OCI-LY7 (cell line): ENCODE results near the gene ARF3. TPM values are rescaled to one million over a fixed set of nuclear protein-coding genes. Genes with fewer than 3 reads are reported as not detected.

Experiments used
- BruUV-seq: library from RNA; stranded (reverse); fragments of 400-500 nt; replicated peaks from 2 replicates; lab custom pipeline; 2021; lab: Mats Ljungman, UMichigan
- CTCF ChIA-PET: fragments of 300-600 bp; sonication (Branson Sonifier 250); formaldehyde crosslinking; loops from one replicate; lab custom pipeline; 2022; ENCODE audit warnings: antibody characterized with exemption; ENCODE audit not compliant: unreplicated experiment; lab: Charles Lee
- POLR2A ChIA-PET: fragments of 300-600 bp; sonication (Branson Sonifier 250); formaldehyde crosslinking; loops from one replicate; lab custom pipeline; 2022; ENCODE audit warnings: antibody characterized with exemption; lab: Charles Lee
- DNase-seq: peaks from one replicate; pipeline ENCODE4 v3.0.0-alpha.2; 2015; ENCODE audit warnings: low spot score
- H2AFZ ChIP-seq: fragments of 200-600 bp; sonication (generic), shearing (Covaris generic); 2 replicates; pipeline ENCODE4 v1.6.1; 2014; ENCODE audit warnings: mild to moderate bottlenecking, antibody characterized with exemption, low read length, moderate library complexity
- H3K27ac ChIP-seq: fragments of 200-600 bp; sonication (generic); 2 replicates; pipeline ENCODE4 v1.5.1; 2014; ENCODE audit warnings: mixed run types, low read depth, mild to moderate bottlenecking, moderate library complexity, low read length, inconsistent platforms; ENCODE audit not compliant: poor library complexity, severe bottlenecking
- H3K36me3 ChIP-seq: fragments of 200-600 bp; sonication (generic); 2 replicates; pipeline ENCODE4 v1.6.1; 2014; ENCODE audit warnings: mild to moderate bottlenecking, antibody characterized with exemption, low read length, moderate library complexity, mixed read lengths; ENCODE audit not compliant: insufficient read depth
- H3K4me1 ChIP-seq: fragments of 200-600 bp; sonication (generic); 2 replicates; pipeline ENCODE4 v1.5.1; 2014; ENCODE audit warnings: mild to moderate bottlenecking, low read length; ENCODE audit not compliant: insufficient read depth, poor library complexity, severe bottlenecking
- H3K4me2 ChIP-seq: fragments of 200-600 bp; sonication (generic); 2 replicates; pipeline ENCODE4 v1.6.1; 2014; ENCODE audit warnings: mild to moderate bottlenecking, low read length
- H3K4me3 ChIP-seq: fragments of 200-600 bp; sonication (generic); 2 replicates; pipeline ENCODE4 v1.5.1; 2014; ENCODE audit warnings: mild to moderate bottlenecking, low read depth, low read length; ENCODE audit not compliant: poor library complexity, severe bottlenecking
- H3K79me2 ChIP-seq: fragments of 200-600 bp; sonication (generic); 2 replicates; pipeline ENCODE4 v1.6.1; 2016; ENCODE audit warnings: low read depth, mild to moderate bottlenecking, low read length, moderate library complexity, mixed read lengths; ENCODE audit not compliant: insufficient read depth
- H3K9me2 ChIP-seq: fragments of 200-600 bp; sonication (generic); 2 replicates; pipeline ENCODE4 v1.6.1; 2016; ENCODE audit warnings: mild to moderate bottlenecking, low read length, mixed read lengths; ENCODE audit not compliant: insufficient read depth
- H3K9me3 ChIP-seq: fragments of 200-600 bp; sonication (generic); 2 replicates; pipeline ENCODE4 v1.6.1; 2014; ENCODE audit warnings: mild to moderate bottlenecking, mixed run types, low read length, mixed read lengths
- H4K20me1 ChIP-seq: fragments of 200-600 bp; sonication (generic); 2 replicates; pipeline ENCODE4 v1.6.1; 2014; ENCODE audit warnings: mild to moderate bottlenecking, antibody characterized with exemption, low read length, moderate library complexity, mixed read lengths; ENCODE audit not compliant: insufficient read depth
- CTCF ChIP-seq: fragments of 200-600 bp; sonication (generic); conservative IDR thresholded peaks from 2 replicates; pipeline ENCODE4 v1.5.1; 2014; ENCODE audit warnings: mild to moderate bottlenecking, antibody characterized with exemption, low read length, moderate library complexity, mixed read lengths
- EZH2phosphoT487 ChIP-seq: fragments of 200-600 bp; sonication (generic); IDR thresholded peaks from 2 replicates; pipeline ENCODE4 v1.6.1; 2018; ENCODE audit warnings: low read depth, borderline replicate concordance, mild to moderate bottlenecking, mixed run types, antibody characterized with exemption, low read length, moderate library complexity, mixed read lengths
- intact Hi-C: fragments of 100-400 bp; cut with micrococcal nuclease; formaldehyde crosslinking; loops from one replicate; pipeline ENCODE4 v1.10.0; 2022; ENCODE audit not compliant: unreplicated experiment
- total RNA-seq, 2 experiments: library from RNA; depleted of rRNA in 1 of 2; stranded (reverse); fragments of >200 nt in 1 of 2; shearing (Covaris generic) in 1 of 2; gene quantifications; 2 replicates each; pipeline ENCODE4 v1.2.3, GENCODE V29; 2014 to 2022

Gene ARF3
- total RNA-seq, 2 experiments from 2014 or later, result 41.2 to 133 TPM

DNA sequence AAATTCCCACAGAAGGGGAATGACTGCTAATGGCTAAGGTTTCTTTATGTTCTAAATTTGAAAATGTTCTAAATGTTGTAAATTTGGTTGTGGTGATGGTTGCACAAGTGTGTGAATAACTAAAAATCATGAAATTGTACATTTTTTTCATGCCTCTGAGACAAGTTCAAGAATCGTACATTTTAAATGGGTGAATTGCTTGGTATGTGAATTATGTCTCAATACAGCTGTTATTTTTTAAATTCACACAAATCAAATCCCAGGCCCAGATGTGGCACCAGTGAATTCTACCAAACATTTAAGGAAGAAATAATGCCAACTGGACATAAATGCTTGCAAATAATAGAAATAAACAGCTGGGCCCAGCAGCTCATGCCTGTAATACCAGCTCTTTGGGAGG, 63.0 kb downstream of the ARF3 start:
- Histone ChIP-seq H3K79me2 (no peaks in the 10 kb centered on the region), H3K4me3 (no peak overlapping the region), H4K20me1 (no peaks in the 10 kb centered on the region), H3K4me2 (no peak overlapping the region), H3K27ac (no peak overlapping the region), H2AFZ (no peak overlapping the region), H3K9me2 (no peaks in the 10 kb centered on the region), H3K9me3 (no peaks in the 10 kb centered on the region), H3K36me3 (no peaks in the 10 kb centered on the region), H3K4me1 (peaks cover 6% of the 10 kb centered on the region)
- CTCF ChIA-PET, result no interaction called here
- TF ChIP-seq EZH2phosphoT487 (no peak), CTCF (no peak)
- BruUV-seq, result no TSS peak
- no peak for DNase-seq
- POLR2A ChIA-PET, result interaction anchor here (0.8 kb wide), 1 partner anchor 42 kb away, joined by 3 read pairs; no protein-coding TSS in a partner anchor
- intact Hi-C loops, result no loop called here

- POLR2A ChIA-PET, result interaction anchor here (0.5 to 3.2 kb wide), 7 partner anchors 18 to 45 kb away, joined by 3 to 36 read pairs (median 3); partner anchors contain the start of genes DDX23 and RND1
- DNase-seq, result peak; percentile 77
- Histone ChIP-seq H3K4me2 (peak overlapping the region; percentile 58), H3K4me3 (peak overlapping the region; percentile 30), H4K20me1 (no peaks in the 10 kb centered on the region), H3K36me3 (no peaks in the 10 kb centered on the region), H3K27ac (no peak overlapping the region), H3K79me2 (no peaks in the 10 kb centered on the region), H3K4me1 (peaks cover 6% of the 10 kb centered on the region), H2AFZ (peak overlapping the region; percentile 58), H3K9me2 (no peaks in the 10 kb centered on the region), H3K9me3 (no peaks in the 10 kb centered on the region)
- TF ChIP-seq EZH2phosphoT487 (no peak), CTCF (peak; percentile 95)
- CTCF ChIA-PET, result interaction anchor here (0.6 to 3.4 kb wide), 5 partner anchors 9 to 220 kb away, joined by 3 to 35 read pairs (median 7); no protein-coding TSS in a partner anchor
- intact Hi-C loops, result loop anchor here (1.0 kb wide), 1 partner anchor 38 kb away; no protein-coding TSS in a partner anchor
- no TSS peak for BruUV-seq
Measured at GRCh38 chr12:48890657-48891418, 66.4 kb downstream of the ARF3 start.
